ENCODE results near the gene ANAPC13. TPM values are rescaled to one million over a fixed set of nuclear protein-coding genes. Genes with fewer than 3 reads are reported as not detected.

Gene ANAPC13
- 10 to 100 TPM; 31.5 to 32.2 TPM for total RNA-seq

GRCh38 chr3:134485718-134486576 lies at the start of gene ANAPC13, which contains the start of gene CEP63:
TSS of gene ANAPC13 (minus strand) at chr3:134485985. CDS start at chr3:134482904, 3,081 bp downstream.
TSS of gene CEP63 (plus strand) at chr3:134486057. CDS start at chr3:134495321, 9,264 bp downstream.
- ChIA-PET POLR2A (interaction anchor here (1.0 to 1.3 kb wide), 5 partner anchors 9 to 1710 kb away, joined by 3 to 7 read pairs (median 4); partner anchors contain the start of genes MSL2 and RYK), CTCF (interaction anchor here (0.6 to 1.9 kb wide), 4 partner anchors 12 to 1710 kb away, joined by 3 to 9 read pairs (median 4); partner anchors contain the start of gene MSL2)

- CTCF ChIA-PET: no interaction called here
- POLR2A ChIA-PET: no interaction called here
Observed at GRCh38 chr3:134535186-134535970, 49.6 kb upstream of the ANAPC13 start.

GRCh38 chr3:134533493-134533892 lies 47.7 kb upstream of the ANAPC13 start:
- POLR2A ChIA-PET: no interaction called here
- CTCF ChIA-PET: no interaction called here

GRCh38 chr3:134527538-134528186 lies 41.9 kb upstream of the ANAPC13 start:
- POLR2A ChIA-PET: no interaction called here
- CTCF ChIA-PET: no interaction called here

GRCh38 chr3:134527037-134527436 lies 41.3 kb upstream of the ANAPC13 start:
- ChIA-PET CTCF (no interaction called here), POLR2A (no interaction called here)

- POLR2A ChIA-PET: no interaction called here
- CTCF ChIA-PET: no interaction called here
Observed at GRCh38 chr3:134526319-134526718, 40.5 kb upstream of the ANAPC13 start.

GRCh38 chr3:134525293-134525692 lies 39.5 kb upstream of the ANAPC13 start:
- ChIA-PET POLR2A (no interaction called here), CTCF (no interaction called here)

- ChIA-PET POLR2A (no interaction called here), CTCF (no interaction called here)
Observed at GRCh38 chr3:134522541-134522940, 36.8 kb upstream of the ANAPC13 start.

GRCh38 chr3:134517791-134518190 lies 32.0 kb upstream of the ANAPC13 start:
- CTCF ChIA-PET: no interaction called here
- POLR2A ChIA-PET: no interaction called here

GRCh38 chr3:134516905-134517304 lies 31.1 kb upstream of the ANAPC13 start:
- ChIA-PET CTCF (no interaction called here), POLR2A (no interaction called here)

- ChIA-PET CTCF (no interaction called here), POLR2A (no interaction called here)
Observed at GRCh38 chr3:134511500-134511899, 25.7 kb upstream of the ANAPC13 start.

GRCh38 chr3:134505485-134505884 lies 19.7 kb upstream of the ANAPC13 start:
- ChIA-PET POLR2A (no interaction called here), CTCF (no interaction called here)

- POLR2A ChIA-PET: no interaction called here
- CTCF ChIA-PET: no interaction called here
Observed at GRCh38 chr3:134504132-134504531, 18.3 kb upstream of the ANAPC13 start.

GRCh38 chr3:134503266-134503665 lies 17.5 kb upstream of the ANAPC13 start:
- ChIA-PET POLR2A (no interaction called here), CTCF (no interaction called here)

- ChIA-PET POLR2A (no interaction called here), CTCF (no interaction called here)
Observed at GRCh38 chr3:134496471-134497071, 10.8 kb upstream of the ANAPC13 start.

- POLR2A ChIA-PET: no interaction called here
- CTCF ChIA-PET: no interaction called here
Observed at GRCh38 chr3:134495980-134496379, 10.2 kb upstream of the ANAPC13 start.

- CTCF ChIA-PET: no interaction called here
- POLR2A ChIA-PET: no interaction called here
Observed at GRCh38 chr3:134494495-134494894, 8.7 kb upstream of the ANAPC13 start.

GRCh38 chr3:134487406-134487805 lies 1.6 kb upstream of the ANAPC13 start:
- ChIA-PET POLR2A (no interaction called here), CTCF (interaction anchor here (0.6 kb wide), 1 partner anchor 12 kb away, joined by 3 read pairs; no protein-coding TSS in a partner anchor)

- ChIA-PET POLR2A (interaction anchor here (1.0 kb wide), 1 partner anchor 1710 kb away, joined by 7 read pairs; the partner anchor contains the start of gene MSL2), CTCF (interaction anchor here (0.6 kb wide), 2 partner anchors 181 to 1710 kb away, joined by 3 to 4 read pairs; partner anchors contain the start of gene MSL2)
Observed at GRCh38 chr3:134486577-134487041, 824 bp upstream of the ANAPC13 start.
